Vagina (tissue), 2 donors: ENCODE results near the gene KCTD5.
"Not testable (repeated sequence)": the region's sequence is repeated elsewhere in the genome, so short reads cannot be mapped to it uniquely, and the experiment has no call there.

ENCODE experiments used
- CTCF ChIP-seq, 3 experiments: fragments of 450-650 bp in 2 of 3; fragments of 200-600 bp in 1 of 3; sonication (generic) in 1 of 3; IDR thresholded peaks; one replicate each; pipeline ENCODE4 v1.5.1; 2017 to 2019; ENCODE audit warnings: antibody characterized with exemption in 3 of 3, mild to moderate bottlenecking in 2 of 3, moderate library complexity in 2 of 3
- POLR2A ChIP-seq, 2 donors: fragments of 450-650 bp; IDR thresholded peaks; one replicate each; pipeline ENCODE4 v1.6.1; 2017; ENCODE audit warnings: antibody characterized with exemption in 2 of 2, mild to moderate bottlenecking in 2 of 2, moderate library complexity in 2 of 2
- POLR2AphosphoS5 ChIP-seq, 2 donors: sonication (generic); formaldehyde crosslinking; IDR thresholded peaks; one replicate each; pipeline ENCODE4 v1.9.0; 2017; ENCODE audit warnings: antibody characterized with exemption in 2 of 2, mild to moderate bottlenecking in 2 of 2, low read depth in 1 of 2; ENCODE audit not compliant: insufficient read depth in 1 of 2

- TF ChIP-seq POLR2AphosphoS5 (IDR thresholded peaks at IDR 0.05; ENCODE audit: insufficient read depth in 1 of 2, low read depth in 1 of 2); POLR2A (IDR thresholded peaks at IDR 0.05); CTCF (IDR thresholded peaks at IDR 0.05): not testable (repeated sequence)
Measured at GRCh38 chr16:2696601-2697250, 14.4 kb downstream of the KCTD5 start.
